GM12878 (cell line): Measurements from ENCODE around the gene HK1. TPM values are rescaled to one million over a fixed set of nuclear protein-coding genes. Genes with fewer than 3 reads are reported as not detected.

Experiments used
- ATAC-seq: fragments of 200-7000 bp; cut with Tn5 transposase; 3 replicates; pipeline ENCODE4 v1.9.1; 2020; ENCODE audit warnings: mild to moderate bottlenecking, moderate library complexity
- BruUV-seq: library from RNA; stranded (reverse); fragments of 400-500 nt; replicated peaks from 2 replicates; lab custom pipeline; 2021; lab: Mats Ljungman, UMichigan
- CTCF ChIA-PET: fragments of 300-600 bp; sonication (Branson Sonifier 250); formaldehyde crosslinking; extraction: SDS; loops from one replicate; lab custom pipeline; 2021; ENCODE audit warnings: inconsistent platforms; lab: Yijun Ruan, JAX
- POLR2A ChIA-PET: fragments of 350-600 bp; formaldehyde crosslinking; extraction: SDS; loops from one replicate; lab custom pipeline; 2021; ENCODE audit warnings: inconsistent platforms; lab: Charles Lee
- RAD21 ChIA-PET: fragments of 300-600 bp; sonication (Branson Sonifier 250); formaldehyde crosslinking; loops from one replicate; lab custom pipeline; 2023; ENCODE audit warnings: antibody characterized with exemption; ENCODE audit not compliant: unreplicated experiment; lab: Charles Lee
- SMC1A ChIA-PET: fragments of 300-600 bp; sonication (Branson Sonifier 250); formaldehyde crosslinking; loops from one replicate; lab custom pipeline; 2023; ENCODE audit not compliant: unreplicated experiment, uncharacterized antibody; lab: Charles Lee
- DNase-seq: peaks from one replicate; pipeline ENCODE4 v3.0.0-alpha.2; 2011; ENCODE audit warnings: low read depth, low spot score
- FAIRE-seq: peaks from 3 replicates; lab custom pipeline; 2011; peaks lifted over from hg19 to GRCh38; lab: Jason Lieb, UNC
- H2AFZ ChIP-seq: 2 replicates; pipeline ENCODE4 v1.6.0; 2011; ENCODE audit warnings: low read depth, low read length, control low read depth; ENCODE audit not compliant: control insufficient read depth
- H3K27ac ChIP-seq: 2 replicates; pipeline ENCODE4 v1.5.1; 2011; ENCODE audit warnings: control low read depth; ENCODE audit not compliant: control insufficient read depth, insufficient read depth
- H3K27me3 ChIP-seq, 2 experiments: replicated peaks in 1 of 2; 2 replicates each; pipeline versions ENCODE4 v1.6.0 to v1.6.1; 2011; ENCODE audit warnings: low read length in 1 of 2; ENCODE audit not compliant: control insufficient read depth in 2 of 2, insufficient read depth in 2 of 2
- H3K36me3 ChIP-seq, 2 experiments: 2 replicates each; pipeline ENCODE4 v1.5.1; 2011; ENCODE audit warnings: low read length in 1 of 2; ENCODE audit not compliant: control insufficient read depth in 2 of 2, insufficient read depth in 2 of 2
- H3K4me1 ChIP-seq: 2 replicates; pipeline ENCODE4 v1.6.1; 2011; ENCODE audit warnings: mild to moderate bottlenecking, low read length, moderate library complexity, mixed read lengths; ENCODE audit not compliant: control insufficient read depth, insufficient read depth
- H3K4me2 ChIP-seq: 2 replicates; pipeline ENCODE4 v1.6.0; 2011; ENCODE audit warnings: control low read depth; ENCODE audit not compliant: control insufficient read depth, insufficient read depth
- H3K4me3 ChIP-seq: fragments of 200-600 bp; sonication (generic); 2 replicates; pipeline ENCODE4 v1.5.1; 2016
- H3K79me2 ChIP-seq: 2 replicates; pipeline ENCODE4 v1.6.0; 2011; ENCODE audit warnings: low read length; ENCODE audit not compliant: control insufficient read depth, insufficient read depth
- H3K9ac ChIP-seq: 2 replicates; pipeline ENCODE4 v1.8.0; 2011; ENCODE audit warnings: low read length, control low read depth, mixed read lengths; ENCODE audit not compliant: control insufficient read depth, insufficient read depth
- H3K9me3 ChIP-seq: replicated peaks from 3 replicates; pipeline ENCODE4 v1.5.1; 2011; ENCODE audit warnings: mild to moderate bottlenecking, low read length; ENCODE audit not compliant: control insufficient read depth, insufficient read depth
- H4K20me1 ChIP-seq: 2 replicates; pipeline ENCODE4 v1.6.0; 2011; ENCODE audit not compliant: control insufficient read depth, insufficient read depth
- CBX5 ChIP-seq: sonication (generic); IDR thresholded peaks from 2 replicates; pipeline ENCODE4 v1.6.1; 2016; ENCODE audit warnings: low read depth, moderate library complexity, mild to moderate bottlenecking, inconsistent platforms
- PBX3 ChIP-seq: IDR thresholded peaks from 2 replicates; pipeline ENCODE4 v1.6.1; 2011; ENCODE audit warnings: mild to moderate bottlenecking, low read depth, low read length, moderate library complexity; ENCODE audit not compliant: insufficient replicate concordance
- RCOR1 ChIP-seq: conservative IDR thresholded peaks from 2 replicates; pipeline ENCODE4 v1.6.1; 2012; ENCODE audit warnings: low read depth, low read length, improper control_type of control experiment
- SRF ChIP-seq, 2 experiments: IDR thresholded peaks; 2 replicates each; pipeline ENCODE4 v1.6.1; 2011; ENCODE audit warnings: low read depth in 2 of 2, low read length in 2 of 2, mild to moderate bottlenecking in 1 of 2, moderate library complexity in 1 of 2
- whole genome bisulfite sequencing: methylation state at CpG from one replicate; pipeline ENCODE4 v1.1.6; 2016; ENCODE audit warnings: low lambda C conversion rate; ENCODE audit not compliant: insufficient replicate concordance, insufficient coverage; ENCODE audit errors: missing lambda C conversion rate; 5-methylcytosine and 5-hydroxymethylcytosine counted together
- in situ Hi-C: fragments of 300-500 bp; cut with MboI; formaldehyde crosslinking; loops from 9 replicates; pipeline ENCODE4 v1.14.3; 2018; ENCODE audit warnings: mixed read lengths
- intact Hi-C: fragments of 100-400 bp; cut with micrococcal nuclease; formaldehyde crosslinking; loops from one replicate; pipeline ENCODE4 v1.14.2; 2022; ENCODE audit not compliant: unreplicated experiment
- polyA plus RNA-seq, 11 experiments: library from polyadenylated mRNA; depleted of rRNA in 4 of 11; unstranded in 6 of 11; stranded (reverse) in 5 of 11; fragments of >200 nt; fragmentation: Nextera tagmentation in 4 of 11; fragmentation: Illumina TruSeq in 1 of 11; extraction: Ambion mirVana in 4 of 11; extraction: Trizol in 1 of 11; gene quantifications; 1 replicate in 1 of 11; 2 replicates in 10 of 11; pipeline versions ENCODE4 v1.2.1 to v1.2.3, GENCODE V29; 2011 to 2016; ENCODE audit warnings: inconsistent platforms in 2 of 11, missing spikeins in 2 of 11, low read depth in 1 of 11
- total RNA-seq, 4 experiments: library from RNA; depleted of rRNA in 3 of 4; stranded (reverse); fragments of >200 nt in 3 of 4; fragmentation: Illumina TruSeq in 1 of 4; extraction: Trizol in 1 of 4; gene quantifications; 2 replicates each; pipeline versions ENCODE4 v1.2.1 to v1.2.3, GENCODE V29; 2013 to 2021

HK1 gene
- total and polyA plus RNA-seq, 10 of the 15 experiments (the other 5 are each of a cell fraction or from before 2014, with no cell fraction given), result 3.4 to 77.3 (median 46.6) TPM

DNA sequence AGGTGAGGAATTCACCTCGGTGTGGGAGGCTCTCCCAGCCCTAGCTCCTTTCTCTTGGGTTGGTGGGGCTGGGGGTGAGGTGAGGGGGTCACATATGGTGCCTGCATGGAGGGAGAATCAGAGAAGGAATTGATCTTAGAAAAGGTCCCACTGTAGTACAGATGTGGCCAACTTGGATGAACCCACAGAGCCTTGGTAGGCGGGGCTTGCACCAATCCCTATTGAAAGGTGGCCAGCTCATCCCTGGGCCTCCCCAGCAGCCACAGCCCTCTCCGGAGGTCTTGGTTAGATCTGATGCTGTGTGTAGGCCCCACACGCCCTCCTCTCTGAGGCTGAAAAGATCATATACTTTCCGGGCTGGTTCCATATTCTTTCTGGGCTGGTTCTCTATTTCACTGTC, 39.2 kb upstream of the HK1 start:
- FAIRE-seq (no peak), ATAC-seq (no peak), DNase-seq (no peak)
- Histone ChIP-seq H2AFZ (no peak overlapping the region), H3K4me1 (no peaks in the 10 kb centered on the region), H4K20me1 (no peaks in the 10 kb centered on the region), H3K9ac (no peak overlapping the region), H3K36me3 (no peaks in the 10 kb centered on the region), H3K4me2 (no peak overlapping the region), H3K79me2 (no peaks in the 10 kb centered on the region), H3K4me3 (no peak overlapping the region), H3K27me3 (no peaks in the 10 kb centered on the region), H3K27ac (no peak overlapping the region), H3K9me3 (no peaks in the 10 kb centered on the region)
- BruUV-seq, result no TSS peak
- 51% methylated on average over 5 of the region's 5 CpGs for WGBS
- CTCF ChIA-PET, result interaction anchor here (0.5 to 7.5 kb wide), 14 partner anchors 10 to 501 kb away, joined by 3 to 126 read pairs (median 6); no protein-coding TSS in a partner anchor
- SMC1A ChIA-PET, result interaction anchor here (0.6 to 5.9 kb wide), 11 partner anchors 10 to 234 kb away, joined by 3 to 63 read pairs (median 4); no protein-coding TSS in a partner anchor
- RAD21 ChIA-PET, result interaction anchor here (0.6 to 5.8 kb wide), 7 partner anchors 14 to 276 kb away, joined by 3 to 49 read pairs (median 3); no protein-coding TSS in a partner anchor
- intact Hi-C loops (no loop called here), in situ Hi-C loops (no loop called here)
- POLR2A ChIA-PET, result interaction anchor here (0.6 to 0.7 kb wide), 4 partner anchors 153 to 396 kb away, joined by 3 to 4 read pairs (median 3); no protein-coding TSS in a partner anchor
- no peak for TF ChIP-seq PBX3
- TF ChIP-seq CBX5, result no peak

- H3K9me3 ChIP-seq, result no peaks in the 10 kb centered on the region
- no peaks in the 10 kb centered on the region for H4K20me1 ChIP-seq
- no peaks in the 10 kb centered on the region for H3K4me1 ChIP-seq
- no peaks in the 10 kb centered on the region for H3K79me2 ChIP-seq
- FAIRE-seq (no peak), ATAC-seq (no peak)
- ChIA-PET RAD21 (interaction anchor here (0.7 to 5.8 kb wide), 5 partner anchors 13 to 275 kb away, joined by 3 to 49 read pairs (median 3); no protein-coding TSS in a partner anchor), POLR2A (interaction anchor here (0.6 to 0.7 kb wide), 2 partner anchors 11 to 395 kb away, joined by 3 to 4 read pairs; no protein-coding TSS in a partner anchor), CTCF (interaction anchor here (0.5 to 7.5 kb wide), 10 partner anchors 11 to 275 kb away, joined by 3 to 126 read pairs (median 6); no protein-coding TSS in a partner anchor), SMC1A (interaction anchor here (0.8 to 1.5 kb wide), 5 partner anchors 18 to 235 kb away, joined by 3 to 8 read pairs (median 3); no protein-coding TSS in a partner anchor)
- intact Hi-C loops, result no loop called here
- no peak overlapping the region for H3K4me3 ChIP-seq
- no peak overlapping the region for H3K27ac ChIP-seq
- no peak overlapping the region for H3K4me2 ChIP-seq
- H2AFZ ChIP-seq, result no peak overlapping the region
- H3K9ac ChIP-seq, result no peak overlapping the region
- no peaks in the 10 kb centered on the region for H3K27me3 ChIP-seq
- 49% methylated on average over 6 of the region's 6 CpGs for WGBS
- H3K36me3 ChIP-seq, result no peaks in the 10 kb centered on the region
- TF ChIP-seq SRF (IDR thresholded peaks at IDR 0.05; ENCODE audit: low read depth in 2 of 2, low read length in 2 of 2) (peak in 1 of 2 experiments; percentile 52; a peak in 2 of 4 replicates), RCOR1 (no peak)
- TF ChIP-seq, all 136 proteins: peak for 1
- no TSS peak for BruUV-seq
- no peak for DNase-seq
- in situ Hi-C loops, result no loop called here
Observed at GRCh38 chr10:69239816-69240434, 38.4 kb upstream of the HK1 start.
